GM13976 (cell line): ENCODE data around the gene ZNF574.

Experiments used
- DNase-seq: peaks from one replicate; pipeline ENCODE4 v3.0.0; 2012; ENCODE audit warnings: low spot score
- in situ Hi-C: fragments of 300-500 bp; cut with MboI; formaldehyde crosslinking; loops from one replicate; pipeline ENCODE4 v1.12.0; 2022; ENCODE audit warnings: low sequenced_read_pairs, mixed read lengths, inconsistent platforms; ENCODE audit not compliant: unreplicated experiment
- TF ChIP-seq, protein P1 (sequence below): IDR thresholded peaks from 2 replicates; pipeline ENCODE4 v1.5.1; 2012; ENCODE audit warnings: borderline replicate concordance, mild to moderate bottlenecking; ENCODE audit not compliant: insufficient read depth; ENCODE audit errors: extremely low read depth, missing control alignments, control extremely low read depth

ZNF574 gene

DNA sequence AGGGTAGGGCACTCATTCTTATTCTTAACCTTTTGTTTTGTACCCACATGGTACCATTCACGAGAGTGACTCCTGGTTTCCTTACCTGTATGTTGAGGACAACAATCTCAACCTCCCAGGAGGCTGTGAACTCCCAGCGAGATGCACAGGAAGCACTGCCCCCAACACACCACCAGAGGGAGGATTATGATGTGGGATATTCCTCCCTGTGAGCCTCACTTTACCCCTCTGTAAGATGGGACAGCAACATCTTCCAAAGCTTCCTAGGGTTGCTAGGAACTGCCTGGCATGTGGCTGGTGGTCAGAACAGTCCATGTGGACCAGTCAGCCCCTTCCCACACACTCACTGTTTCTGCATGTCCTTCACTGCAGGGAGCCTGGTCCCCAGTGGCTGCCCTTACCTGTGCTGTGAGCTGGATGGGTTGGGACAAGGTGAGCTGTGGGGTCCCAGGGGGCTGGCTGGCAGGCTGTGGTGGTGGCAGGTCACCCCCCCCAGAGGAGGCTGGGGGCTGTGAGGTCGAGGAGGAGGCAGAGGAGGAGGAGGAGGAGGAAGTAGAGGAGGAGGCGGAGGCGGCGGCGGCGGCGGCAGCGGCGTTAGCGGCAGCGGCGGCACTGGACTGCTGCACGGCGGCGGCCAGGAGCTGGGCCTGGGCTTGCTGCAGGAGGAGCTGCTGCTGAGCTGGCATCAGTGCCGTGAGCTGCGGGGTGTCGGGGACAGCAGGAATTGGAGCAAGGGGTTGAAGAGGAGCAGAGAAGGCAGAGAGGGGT, 40.5 kb downstream of the ZNF574 start:
- in situ Hi-C loops, result no loop called here
- TF ChIP-seq, protein P1, sequence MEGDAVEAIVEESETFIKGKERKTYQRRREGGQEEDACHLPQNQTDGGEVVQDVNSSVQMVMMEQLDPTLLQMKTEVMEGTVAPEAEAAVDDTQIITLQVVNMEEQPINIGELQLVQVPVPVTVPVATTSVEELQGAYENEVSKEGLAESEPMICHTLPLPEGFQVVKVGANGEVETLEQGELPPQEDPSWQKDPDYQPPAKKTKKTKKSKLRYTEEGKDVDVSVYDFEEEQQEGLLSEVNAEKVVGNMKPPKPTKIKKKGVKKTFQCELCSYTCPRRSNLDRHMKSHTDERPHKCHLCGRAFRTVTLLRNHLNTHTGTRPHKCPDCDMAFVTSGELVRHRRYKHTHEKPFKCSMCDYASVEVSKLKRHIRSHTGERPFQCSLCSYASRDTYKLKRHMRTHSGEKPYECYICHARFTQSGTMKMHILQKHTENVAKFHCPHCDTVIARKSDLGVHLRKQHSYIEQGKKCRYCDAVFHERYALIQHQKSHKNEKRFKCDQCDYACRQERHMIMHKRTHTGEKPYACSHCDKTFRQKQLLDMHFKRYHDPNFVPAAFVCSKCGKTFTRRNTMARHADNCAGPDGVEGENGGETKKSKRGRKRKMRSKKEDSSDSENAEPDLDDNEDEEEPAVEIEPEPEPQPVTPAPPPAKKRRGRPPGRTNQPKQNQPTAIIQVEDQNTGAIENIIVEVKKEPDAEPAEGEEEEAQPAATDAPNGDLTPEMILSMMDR, result no peak
- no peak for DNase-seq

DNA sequence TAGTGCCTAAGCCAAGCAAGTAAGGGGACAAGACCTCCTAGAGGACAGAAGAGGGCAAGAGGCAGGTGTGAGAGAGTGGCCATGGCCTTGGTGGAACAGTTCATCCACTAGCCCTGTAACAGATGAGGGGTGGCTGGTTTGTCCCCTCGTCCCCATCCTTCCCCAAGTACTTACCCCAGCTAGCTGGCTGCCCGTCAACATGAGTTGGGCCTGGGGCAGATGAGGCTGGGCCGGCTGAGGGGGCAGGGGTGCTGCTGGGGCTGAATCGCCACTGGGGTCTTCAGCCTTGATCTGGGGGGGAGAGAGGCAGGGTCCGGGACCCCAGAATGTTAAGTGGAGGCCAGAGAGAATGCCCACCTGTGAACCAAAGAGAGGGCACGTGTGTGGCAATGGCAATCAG, 41.1 kb downstream of the ZNF574 start:
- DNase-seq, result no peak
- TF ChIP-seq, protein P1, result no peak
- in situ Hi-C loops, result no loop called here

DNA sequence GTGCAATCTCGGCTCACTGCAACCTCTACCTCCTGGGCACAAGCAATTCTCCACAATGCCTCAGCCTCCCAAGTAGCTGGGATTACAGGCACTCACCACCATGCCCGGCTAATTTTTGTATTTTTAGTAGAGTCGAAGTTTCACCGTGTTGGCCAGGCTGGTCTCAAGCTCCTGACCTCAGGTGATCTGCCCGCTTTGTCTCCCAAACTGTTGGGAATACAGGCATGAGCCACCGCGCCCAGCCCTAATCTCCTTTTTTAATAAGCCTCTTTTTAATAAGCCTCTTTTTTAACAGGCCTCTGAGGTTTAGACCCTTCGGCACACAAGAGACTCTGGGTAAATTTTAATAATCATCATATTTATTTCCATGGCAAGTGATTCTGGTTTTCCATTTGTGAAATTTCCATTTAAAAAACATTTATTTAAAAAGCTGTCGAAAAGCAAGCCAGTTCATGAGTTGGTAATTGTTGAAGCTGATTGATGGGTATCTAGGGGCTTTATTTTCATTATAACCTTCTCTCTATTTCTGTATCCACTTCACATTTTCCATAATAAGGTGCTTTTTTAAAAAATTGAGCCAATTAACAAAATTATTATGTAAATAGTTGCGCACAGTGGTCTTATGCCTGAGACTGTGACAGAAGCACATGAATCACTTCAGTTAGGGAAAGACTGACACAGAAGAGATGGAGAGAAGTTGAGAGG, 44.5 kb downstream of the ZNF574 start:
- TF ChIP-seq, protein P1, result no peak
- DNase-seq, result no peak
- in situ Hi-C loops, result no loop called here

DNA sequence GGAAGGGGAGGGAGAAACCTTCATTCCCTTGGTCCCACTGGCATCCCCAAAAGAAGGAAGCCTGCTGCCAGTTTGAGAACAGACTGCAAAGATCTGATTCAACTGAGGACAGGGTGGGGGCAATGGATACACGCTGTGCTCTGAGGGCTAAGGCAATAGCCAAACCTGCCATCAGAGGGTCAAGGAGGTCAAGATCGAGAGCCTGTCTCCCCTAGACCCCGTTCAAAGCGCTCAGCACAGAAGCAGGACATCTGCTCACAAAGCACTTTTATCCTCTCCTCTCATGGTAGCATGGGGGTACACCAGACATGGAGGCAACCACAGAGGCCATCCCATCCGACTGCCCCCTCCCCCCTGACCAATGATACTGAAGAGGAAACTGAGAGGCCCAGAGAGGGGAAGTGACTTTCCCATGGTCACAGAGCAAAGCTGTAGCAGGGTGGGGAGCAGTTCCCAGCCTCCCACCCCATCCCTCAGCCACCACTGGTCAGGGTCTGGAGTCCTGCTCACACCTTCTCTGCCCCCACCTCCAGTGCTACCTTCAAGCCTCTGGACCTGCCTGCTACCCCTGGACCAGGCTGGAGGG, 45.2 kb downstream of the ZNF574 start:
- no peak for DNase-seq
- in situ Hi-C loops, result no loop called here

DNA sequence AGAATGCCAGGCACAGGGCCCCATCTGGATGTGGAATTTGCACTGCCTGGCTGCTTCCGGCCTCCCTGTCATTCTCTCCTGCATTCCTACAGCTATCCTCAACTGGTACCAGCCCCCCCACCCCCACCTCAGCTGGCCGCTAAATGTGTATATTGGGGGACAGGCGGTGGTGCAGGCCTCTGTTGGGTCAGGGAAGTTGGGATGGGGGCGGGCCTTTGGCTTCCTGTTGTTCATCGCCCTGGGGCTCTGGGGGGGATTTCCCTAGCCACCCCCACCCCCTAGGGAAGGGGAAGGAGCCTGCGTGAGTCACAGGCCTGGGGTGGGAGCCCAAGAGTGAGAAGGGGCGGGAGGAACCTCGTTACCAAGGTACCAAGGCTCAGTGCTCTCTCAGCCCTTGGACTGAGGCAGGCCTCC, 45.7 kb downstream of the ZNF574 start:
- TF ChIP-seq, protein P1, result no peak
- DNase-seq, result peak; percentile 84
- in situ Hi-C loops, result no loop called here

More for the DNA sequence above, 45.2 kb downstream of the ZNF574 start:
- TF ChIP-seq, protein P1, result no peak

DNA sequence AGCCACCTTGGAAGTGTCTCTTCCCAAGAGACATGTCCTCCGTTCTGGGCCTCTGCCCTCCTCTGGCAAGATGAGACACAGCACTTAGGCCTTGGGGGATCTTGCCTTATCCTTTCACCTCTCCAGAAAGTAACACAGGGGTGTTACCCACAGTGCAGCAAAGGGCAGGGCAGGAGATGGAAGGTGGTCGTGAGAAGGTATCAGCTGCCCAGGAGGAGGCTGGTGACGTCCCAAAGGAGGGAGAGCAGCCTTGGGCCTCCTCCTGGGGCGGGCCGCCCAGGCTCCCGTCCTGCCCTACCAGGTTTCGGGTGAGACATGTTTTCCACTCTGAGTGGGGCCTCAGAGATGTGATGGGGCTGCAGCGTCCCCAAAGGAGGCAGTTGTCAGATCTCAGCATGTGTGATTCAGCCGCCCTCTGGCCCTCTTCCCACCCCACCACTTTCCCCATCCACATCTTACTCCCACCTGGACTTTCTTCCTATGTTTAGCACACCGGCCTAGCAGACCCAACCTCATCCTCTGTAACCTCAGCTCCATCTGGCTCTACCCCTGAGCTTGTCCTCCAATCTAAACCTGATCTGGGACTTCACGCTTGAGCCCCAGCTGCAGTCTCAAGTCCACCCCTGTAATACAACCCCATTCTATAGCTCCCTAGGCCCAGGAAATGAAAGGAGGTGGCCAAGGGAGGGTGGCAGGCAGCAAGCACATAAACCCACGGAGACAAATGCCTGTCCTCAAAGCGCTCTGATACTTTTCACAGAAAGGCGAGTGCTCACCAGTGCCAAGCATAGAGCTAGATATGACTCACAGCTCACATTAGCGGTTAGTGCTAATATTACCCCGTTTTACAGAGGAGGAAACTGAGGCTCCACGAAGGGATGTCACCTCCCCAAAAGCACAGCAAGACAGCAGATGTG, 47.0 kb downstream of the ZNF574 start:
- peak; percentile 75 for DNase-seq
- TF ChIP-seq, protein P1, result no peak
- in situ Hi-C loops, result no loop called here
